Fibroblast of the aortic adventitia (primary cell): Measurements from ENCODE around the gene MCTP1. TPM values are rescaled to one million over a fixed set of nuclear protein-coding genes. Genes with fewer than 3 reads are reported as not detected.
A peak's percentile ranks its signal among the peaks of the same experiment; 100 is the strongest.
"Not testable (repeated sequence)": the region's sequence is repeated elsewhere in the genome, so short reads cannot be mapped to it uniquely, and the experiment has no call there.

Experiments
- DNase-seq: peaks from one replicate; pipeline ENCODE4 v3.0.0-alpha.2; 2010; ENCODE audit warnings: low read depth
- H3K4me3 ChIP-seq: 2 replicates; pipeline ENCODE4 v1.5.1; 2011; ENCODE audit warnings: low read depth, mild to moderate bottlenecking, control low read depth, low read length, moderate library complexity
- CTCF ChIP-seq: IDR thresholded peaks from 2 replicates; pipeline ENCODE4 v1.5.1; 2011; ENCODE audit warnings: mild to moderate bottlenecking, low read length, control low read depth, inconsistent platforms; ENCODE audit not compliant: insufficient read depth
- total RNA-seq: library from RNA; depleted of rRNA; stranded (reverse); fragments of >200 nt; gene quantifications from 2 replicates; pipeline ENCODE4 v1.2.3, GENCODE V29; 2012; ENCODE audit warnings: low replicate concordance

MCTP1 gene
- total RNA-seq, 1 donor = 7.6 TPM

GRCh38 chr5:95152535-95152934, 132.4 kb downstream of the MCTP1 start:
- TF ChIP-seq CTCF = no peak
- no peak for DNase-seq
- H3K4me3 ChIP-seq = no peak overlapping the region

GRCh38 chr5:95152131-95152530, 132.8 kb downstream of the MCTP1 start:
- DNase-seq = no peak
- TF ChIP-seq CTCF = no peak

GRCh38 chr5:95151694-95152093, 133.2 kb downstream of the MCTP1 start:
- no peak for TF ChIP-seq CTCF
- no peak for DNase-seq

More at GRCh38 chr5:95152131-95152530, 132.8 kb downstream of the MCTP1 start:
- no peak overlapping the region for H3K4me3 ChIP-seq

GRCh38 chr5:95149387-95149786, 135.5 kb downstream of the MCTP1 start:
- TF ChIP-seq CTCF = no peak
- no peak for DNase-seq

More at GRCh38 chr5:95151694-95152093, 133.2 kb downstream of the MCTP1 start:
- no peak overlapping the region for H3K4me3 ChIP-seq

GRCh38 chr5:95148453-95148852, 136.4 kb downstream of the MCTP1 start:
- no peak for TF ChIP-seq CTCF

More at GRCh38 chr5:95149387-95149786, 135.5 kb downstream of the MCTP1 start:
- H3K4me3 ChIP-seq = no peak overlapping the region

GRCh38 chr5:95143858-95144257, 141.0 kb downstream of the MCTP1 start:
- not testable (repeated sequence) for DNase-seq, H3K4me3 ChIP-seq

More at GRCh38 chr5:95148453-95148852, 136.4 kb downstream of the MCTP1 start:
- DNase-seq = peak; percentile 57
- no peak overlapping the region for H3K4me3 ChIP-seq

- DNase-seq = no peak
- TF ChIP-seq CTCF = no peak
Observed at GRCh38 chr5:95142145-95142544, 142.7 kb downstream of the MCTP1 start.

More at GRCh38 chr5:95142145-95142544, 142.7 kb downstream of the MCTP1 start:
- no peak overlapping the region for H3K4me3 ChIP-seq
